Tibial nerve (tissue), 3 donors: ENCODE data around the gene NISCH.

Experiments
- CTCF ChIP-seq, 5 experiments: fragments of 200-600 bp in 3 of 5; fragments of 450-650 bp in 2 of 5; sonication (generic) in 3 of 5; IDR thresholded peaks; one replicate each; pipeline ENCODE4 v1.5.1; 2016 to 2019; ENCODE audit warnings: antibody characterized with exemption in 5 of 5, mild to moderate bottlenecking in 3 of 5, moderate library complexity in 2 of 5
- POLR2A ChIP-seq, 2 donors: fragments of 450-650 bp; IDR thresholded peaks; one replicate each; pipeline ENCODE4 v1.6.1; 2017; ENCODE audit warnings: antibody characterized with exemption in 2 of 2, mild to moderate bottlenecking in 2 of 2, moderate library complexity in 2 of 2

GRCh38 chr3:52490035-52490938, 34.9 kb downstream of the NISCH start:
- no peak for TF ChIP-seq CTCF (IDR thresholded peaks at IDR 0.05)
- no peak for TF ChIP-seq POLR2A (IDR thresholded peaks at IDR 0.05)
